Transverse colon (tissue), 4 donors: ENCODE data around the gene MARCHF3.

Experiments
- CTCF ChIP-seq, 5 experiments: fragments of 200-600 bp in 3 of 5; fragments of 450-650 bp in 2 of 5; sonication (generic) in 3 of 5; IDR thresholded peaks; 1 replicate in 2 of 5; 2 replicates in 3 of 5; pipeline ENCODE4 v1.5.1; 2016 to 2017; ENCODE audit warnings: antibody characterized with exemption in 5 of 5, inconsistent platforms in 3 of 5, mild to moderate bottlenecking in 2 of 5, moderate library complexity in 1 of 5
- EP300 ChIP-seq: sonication (generic); formaldehyde crosslinking; IDR thresholded peaks from one replicate; pipeline ENCODE4 v1.6.1; 2017; ENCODE audit warnings: antibody characterized with exemption, low read depth
- POLR2A ChIP-seq: fragments of 450-650 bp; IDR thresholded peaks from one replicate; pipeline ENCODE4 v1.6.1; 2016; ENCODE audit warnings: antibody characterized with exemption, mild to moderate bottlenecking, moderate library complexity
- POLR2AphosphoS5 ChIP-seq, 3 donors: sonication (generic); formaldehyde crosslinking; IDR thresholded peaks; one replicate each; pipeline ENCODE4 v1.6.1; 2016; ENCODE audit warnings: antibody characterized with exemption in 3 of 3

- no peak for TF ChIP-seq CTCF (IDR thresholded peaks at IDR 0.05)
- no peak for TF ChIP-seq POLR2AphosphoS5 (IDR thresholded peaks at IDR 0.05)
- no peak for TF ChIP-seq POLR2A
- TF ChIP-seq EP300: no peak
Measured at GRCh38 chr5:126909856-126910255, 120.5 kb downstream of the MARCHF3 start.
